H1 (cell line): ENCODE measurements around the gene FDXACB1. TPM values are rescaled to one million over a fixed set of nuclear protein-coding genes. Genes with fewer than 3 reads are reported as not detected.

Experiments used
- CTCF ChIA-PET: fragments of 300-600 bp; sonication (Branson Sonifier 250); formaldehyde crosslinking; loops from one replicate; lab custom pipeline; 2021; ENCODE audit not compliant: partially characterized antibody; lab: Charles Lee
- POLR2A ChIA-PET: fragments of 300-600 bp; sonication (Branson Sonifier 250); formaldehyde crosslinking; loops from one replicate; lab custom pipeline; 2021; ENCODE audit warnings: inconsistent platforms; ENCODE audit not compliant: partially characterized antibody; lab: Charles Lee
- DNase-seq, 2 experiments: peaks; one replicate each; pipeline versions ENCODE4 v3.0.0 to v3.0.0-alpha.2; 2010 to 2022; ENCODE audit warnings: low spot score in 2 of 2, low read depth in 1 of 2, mixed read lengths in 1 of 2
- FAIRE-seq: peaks from 2 replicates; lab custom pipeline; 2011; peaks lifted over from hg19 to GRCh38; lab: Jason Lieb, UNC
- H2AFZ ChIP-seq: 2 replicates; pipeline ENCODE4 v1.8.1; 2012; ENCODE audit warnings: low read length, inconsistent platforms
- H2AK5ac ChIP-seq: 2 replicates; pipeline ENCODE4 v1.6.1; 2013; ENCODE audit warnings: low read depth, low read length
- H2BK120ac ChIP-seq: replicated peaks from 2 replicates; pipeline ENCODE3; 2013; ENCODE audit warnings: low read depth, low read length, inconsistent platforms
- H2BK12ac ChIP-seq: 2 replicates; pipeline ENCODE4 v1.6.1; 2013; ENCODE audit warnings: low read depth, low read length
- H2BK15ac ChIP-seq: 2 replicates; pipeline ENCODE4 v1.6.1; 2013; ENCODE audit warnings: low read length
- H2BK20ac ChIP-seq: 2 replicates; pipeline ENCODE4 v1.6.1; 2013; ENCODE audit warnings: low read length
- H2BK5ac ChIP-seq: 2 replicates; pipeline ENCODE4 v1.6.1; 2013; ENCODE audit warnings: low read depth, low read length
- H3K14ac ChIP-seq: 2 replicates; pipeline ENCODE4 v1.6.1; 2013; ENCODE audit warnings: inconsistent platforms; ENCODE audit not compliant: insufficient read length
- H3K18ac ChIP-seq: 2 replicates; pipeline ENCODE4 v1.6.1; 2013; ENCODE audit warnings: low read length; ENCODE audit errors: extremely low read depth
- H3K23ac ChIP-seq: 2 replicates; pipeline ENCODE4 v1.6.1; 2013; ENCODE audit warnings: inconsistent platforms; ENCODE audit not compliant: insufficient read length
- H3K23me2 ChIP-seq: 2 replicates; pipeline ENCODE4 v1.6.1; 2013; ENCODE audit warnings: low read depth, low read length
- H3K27ac ChIP-seq: 2 replicates; pipeline ENCODE4 v1.6.1; 2011; ENCODE audit warnings: low read depth, low read length, inconsistent platforms
- H3K27me3 ChIP-seq, 4 experiments: replicated peaks in 1 of 4; 1 replicate in 1 of 4; 2 replicates in 3 of 4; pipeline versions ENCODE4 v1.6.1 to v1.8.1; 2011 to 2013; ENCODE audit warnings: low read length in 3 of 4, mild to moderate bottlenecking in 3 of 4, inconsistent platforms in 2 of 4, mixed read lengths in 2 of 4, moderate library complexity in 1 of 4; ENCODE audit not compliant: control insufficient read depth in 3 of 4, insufficient read depth in 3 of 4; ENCODE audit errors: extremely low read depth in 1 of 4
- H3K36me3 ChIP-seq, 4 experiments: 2 replicates each; pipeline versions ENCODE4 v1.6.1 to v1.8.1; 2011 to 2013; ENCODE audit warnings: mild to moderate bottlenecking in 4 of 4, low read length in 3 of 4, moderate library complexity in 2 of 4, control low read depth in 1 of 4, inconsistent platforms in 1 of 4; ENCODE audit not compliant: insufficient read depth in 4 of 4, control insufficient read depth in 2 of 4
- H3K4ac ChIP-seq: replicated peaks from 2 replicates; pipeline ENCODE3; 2013; ENCODE audit warnings: low read length, low read depth, mixed read lengths, inconsistent platforms; ENCODE audit not compliant: insufficient read length
- H3K4me1 ChIP-seq, 4 experiments: replicated peaks in 1 of 4; 1 replicate in 1 of 4; 2 replicates in 3 of 4; pipeline versions ENCODE4 v1.6.1 to v1.8.1; 2011 to 2013; ENCODE audit warnings: low read length in 3 of 4, inconsistent platforms in 2 of 4, mixed read lengths in 1 of 4; ENCODE audit not compliant: insufficient read depth in 4 of 4, control insufficient read depth in 3 of 4
- H3K4me2 ChIP-seq, 2 experiments: 2 replicates each; pipeline versions ENCODE4 v1.6.1 to v1.8.1; 2011 to 2013; ENCODE audit warnings: low read depth in 2 of 2, low read length in 2 of 2, control low read depth in 1 of 2, inconsistent platforms in 1 of 2, mild to moderate bottlenecking in 1 of 2; ENCODE audit not compliant: insufficient read depth in 1 of 2
- H3K4me3 ChIP-seq, 4 experiments: fragments of 200-600, 300-600 bp in 1 of 4; sonication (generic), shearing (Covaris generic), sonication (Bioruptor Twin) in 1 of 4; 2 replicates each; pipeline versions ENCODE4 v1.5.1 to v1.8.1; 2011 to 2016; ENCODE audit warnings: low read length in 4 of 4, low read depth in 3 of 4, control low read depth in 2 of 4, inconsistent platforms in 2 of 4, mild to moderate bottlenecking in 2 of 4, mixed read lengths in 1 of 4, moderate library complexity in 1 of 4; ENCODE audit not compliant: insufficient read depth in 2 of 4; ENCODE audit errors: extremely low read depth in 1 of 4
- H3K56ac ChIP-seq: replicated peaks from 2 replicates; pipeline ENCODE3; 2013; ENCODE audit warnings: low read depth, mild to moderate bottlenecking, mixed read lengths, low read length, inconsistent platforms; ENCODE audit not compliant: insufficient read length
- H3K79me1 ChIP-seq: 2 replicates; pipeline ENCODE4 v1.6.1; 2013; ENCODE audit warnings: low read depth, low read length, control low read depth
- H3K79me2 ChIP-seq, 2 experiments: 2 replicates each; pipeline versions ENCODE4 v1.6.1 to v1.8.1; 2012 to 2013; ENCODE audit warnings: low read length in 2 of 2, mild to moderate bottlenecking in 2 of 2, inconsistent platforms in 1 of 2; ENCODE audit not compliant: insufficient read depth in 2 of 2, control insufficient read depth in 1 of 2
- H3K9ac ChIP-seq, 4 experiments: replicated peaks in 1 of 4; 1 replicate in 1 of 4; 2 replicates in 3 of 4; pipeline versions ENCODE4 v1.6.1 to v1.8.1; 2011 to 2013; ENCODE audit warnings: low read depth in 3 of 4, low read length in 3 of 4, control low read depth in 2 of 4, mild to moderate bottlenecking in 2 of 4, moderate library complexity in 2 of 4, inconsistent platforms in 1 of 4; ENCODE audit errors: extremely low read depth in 1 of 4
- H3K9me3 ChIP-seq, 2 experiments: 2 replicates each; pipeline versions ENCODE4 v1.6.1 to v1.8.1; 2012 to 2013; ENCODE audit warnings: mild to moderate bottlenecking in 2 of 2, moderate library complexity in 2 of 2, control low read depth in 1 of 2, inconsistent platforms in 1 of 2, low read depth in 1 of 2, low read length in 1 of 2, mixed read lengths in 1 of 2; ENCODE audit not compliant: insufficient read depth in 2 of 2
- H4K20me1 ChIP-seq, 2 experiments: replicated peaks in 1 of 2; 2 replicates each; pipeline versions ENCODE3 to v1.8.1; 2011 to 2013; ENCODE audit warnings: inconsistent platforms in 2 of 2, low read length in 2 of 2, mild to moderate bottlenecking in 1 of 2; ENCODE audit not compliant: insufficient read depth in 2 of 2, control insufficient read depth in 1 of 2
- H4K5ac ChIP-seq: 2 replicates; pipeline ENCODE4 v1.6.1; 2013; ENCODE audit warnings: low read length, low read depth, mixed read lengths, inconsistent platforms; ENCODE audit not compliant: insufficient read length
- H4K8ac ChIP-seq: 2 replicates; pipeline ENCODE4 v1.8.0; 2013; ENCODE audit warnings: mild to moderate bottlenecking, moderate library complexity, low read length, inconsistent platforms; ENCODE audit not compliant: insufficient read depth; ENCODE audit errors: extremely low read depth
- H4K91ac ChIP-seq: replicated peaks from 2 replicates; pipeline ENCODE3; 2013; ENCODE audit warnings: low read length, mixed read lengths, inconsistent platforms; ENCODE audit not compliant: insufficient read length
- RAD21 ChIP-seq, 2 experiments: IDR thresholded peaks in 1 of 2; conservative IDR thresholded peaks in 1 of 2; 2 replicates each; pipeline ENCODE4 v1.6.1; 2011; ENCODE audit warnings: low read depth in 2 of 2, low read length in 2 of 2, improper control_type of control experiment in 1 of 2, inconsistent platforms in 1 of 2, mild to moderate bottlenecking in 1 of 2, moderate library complexity in 1 of 2
- TBP ChIP-seq: IDR thresholded peaks from 2 replicates; pipeline ENCODE4 v1.6.1; 2011; ENCODE audit warnings: low read depth, low read length, improper control_type of control experiment
- WGBS, 2 experiments: shearing (Covaris generic) in 1 of 2; methylation state at CpG; one replicate each; pipeline versions ENCODE4 v1.1.6 to v1.1.7; 2013 to 2015; ENCODE audit warnings: low lambda C conversion rate in 2 of 2, mixed read lengths in 2 of 2, inconsistent platforms in 1 of 2, low coverage in 1 of 2, missing lambda C conversion rate in 1 of 2; ENCODE audit not compliant: insufficient replicate concordance in 2 of 2, insufficient coverage in 1 of 2, insufficient read length in 1 of 2; ENCODE audit errors: extremely low coverage in 1 of 2, missing lambda C conversion rate in 1 of 2; 5-methylcytosine and 5-hydroxymethylcytosine counted together
- polyA plus RNA-seq, 7 experiments: library from polyadenylated mRNA; depleted of rRNA in 3 of 7; stranded (reverse) in 5 of 7; unstranded in 2 of 7; fragments of >200 nt in 5 of 7; fragments of 200-250 nt in 2 of 7; gene quantifications; 1 replicate in 5 of 7; 2 replicates in 1 of 7; 4 replicates in 1 of 7; pipeline versions ENCODE4 v1.2.1 to v1.2.3, GENCODE V29; 2011 to 2013; ENCODE audit warnings: missing spikeins in 2 of 7, mixed read lengths in 2 of 7
- total RNA-seq: library from RNA; stranded (reverse); fragmentation: NEBNext Ultra II Directional; extraction: Animal tissue kit (Norgen Biotek cat#: 25700); gene quantifications from 2 replicates; pipeline ENCODE4 v1.2.1, GENCODE V29; 2021
- TF ChIP-seq, protein P1 (sequence below), 3 experiments: IDR thresholded peaks; 1 replicate in 2 of 3; 2 replicates in 1 of 3; pipeline versions ENCODE4 v1.5.1 to v1.6.1; 2011; ENCODE audit warnings: low read length in 3 of 3, mild to moderate bottlenecking in 3 of 3, inconsistent platforms in 2 of 3, low read depth in 1 of 3, moderate library complexity in 1 of 3; ENCODE audit not compliant: insufficient read depth in 1 of 3; ENCODE audit errors: control extremely low read depth in 1 of 3

Gene FDXACB1
- total and polyA plus RNA-seq, 2 of the 8 experiments (the other 6 are each of a cell fraction or from before 2014, with no cell fraction given): 1.4 to 2.3 TPM

DNA sequence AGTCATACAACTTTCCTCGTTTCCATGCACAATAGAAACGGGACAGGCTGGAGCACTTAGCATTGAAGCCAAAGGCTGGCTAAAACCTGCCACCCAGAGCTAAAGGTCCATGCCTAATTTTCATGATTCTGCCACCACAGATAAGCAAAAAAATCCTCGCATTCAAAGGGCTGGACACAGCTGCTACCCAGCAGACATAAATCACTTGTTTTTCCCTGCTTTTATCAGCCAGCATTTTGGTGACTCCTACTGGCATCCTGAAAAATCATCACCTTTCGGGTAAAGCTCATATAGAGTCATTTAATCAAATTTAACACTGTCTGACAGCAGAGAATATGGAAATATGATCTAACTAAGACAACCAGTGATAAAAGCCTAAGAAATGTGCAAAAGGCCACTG is 45.4 kb downstream of the FDXACB1 start:
- Histone ChIP-seq H3K4me1 (no peaks in the 10 kb centered on the region), H3K79me2 (no peaks in the 10 kb centered on the region), H3K56ac (no peak overlapping the region), H3K4ac (no peak overlapping the region), H3K27me3 (no peaks in the 10 kb centered on the region), H3K9ac (no peak overlapping the region), H3K4me2 (no peak overlapping the region), H4K91ac (no peak overlapping the region), H3K79me1 (no peaks in the 10 kb centered on the region), H3K23ac (no peak overlapping the region), H3K27ac (no peak overlapping the region), H3K23me2 (no peaks in the 10 kb centered on the region), H3K36me3 (no peaks in the 10 kb centered on the region; a peak in 2 of 8 replicates), H2BK15ac (no peak overlapping the region), H3K14ac (no peak overlapping the region), H3K9me3 (no peaks in the 10 kb centered on the region), H2BK12ac (no peak overlapping the region), H2AFZ (no peak overlapping the region), H2BK5ac (no peak overlapping the region), H3K18ac (no peak overlapping the region), H2BK120ac (no peak overlapping the region), H4K20me1 (no peaks in the 10 kb centered on the region), H2AK5ac (no peak overlapping the region), H3K4me3 (no peak overlapping the region)
- POLR2A ChIA-PET: no interaction called here
- no peak for DNase-seq
- CTCF ChIA-PET: interaction anchor here (0.6 to 3.8 kb wide), 28 partner anchors 8 to 298 kb away, joined by 3 to 24 read pairs (median 4); partner anchors contain the start of gene PPP2R1B
- TF ChIP-seq RAD21 (IDR thresholded peaks at IDR 0.05 in 1 of 2, conservative IDR thresholded peaks at IDR 0.05 in 1 of 2; ENCODE audit: low read depth in 2 of 2, low read length in 2 of 2) (peak; percentile 61 to 64), TBP (no peak)
- TF ChIP-seq, protein P1, sequence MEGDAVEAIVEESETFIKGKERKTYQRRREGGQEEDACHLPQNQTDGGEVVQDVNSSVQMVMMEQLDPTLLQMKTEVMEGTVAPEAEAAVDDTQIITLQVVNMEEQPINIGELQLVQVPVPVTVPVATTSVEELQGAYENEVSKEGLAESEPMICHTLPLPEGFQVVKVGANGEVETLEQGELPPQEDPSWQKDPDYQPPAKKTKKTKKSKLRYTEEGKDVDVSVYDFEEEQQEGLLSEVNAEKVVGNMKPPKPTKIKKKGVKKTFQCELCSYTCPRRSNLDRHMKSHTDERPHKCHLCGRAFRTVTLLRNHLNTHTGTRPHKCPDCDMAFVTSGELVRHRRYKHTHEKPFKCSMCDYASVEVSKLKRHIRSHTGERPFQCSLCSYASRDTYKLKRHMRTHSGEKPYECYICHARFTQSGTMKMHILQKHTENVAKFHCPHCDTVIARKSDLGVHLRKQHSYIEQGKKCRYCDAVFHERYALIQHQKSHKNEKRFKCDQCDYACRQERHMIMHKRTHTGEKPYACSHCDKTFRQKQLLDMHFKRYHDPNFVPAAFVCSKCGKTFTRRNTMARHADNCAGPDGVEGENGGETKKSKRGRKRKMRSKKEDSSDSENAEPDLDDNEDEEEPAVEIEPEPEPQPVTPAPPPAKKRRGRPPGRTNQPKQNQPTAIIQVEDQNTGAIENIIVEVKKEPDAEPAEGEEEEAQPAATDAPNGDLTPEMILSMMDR (IDR thresholded peaks at IDR 0.05; ENCODE audit: control extremely low read depth in 1 of 3, insufficient read depth in 1 of 3, low read depth in 1 of 3, low read length in 3 of 3): peak in 2 of 3 experiments; percentile 14 to 40; a peak in 2 of 4 replicates
- TF ChIP-seq, all 59 proteins: peak for 2
- 95% methylated on average over 4 of the region's 4 CpGs; no CpG with 5 or more reads in 1 of the 2 experiments for WGBS, 2 experiments
- no peak overlapping the region for H2BK20ac ChIP-seq
- FAIRE-seq: no peak
- no peak overlapping the region for H4K5ac ChIP-seq
- no peak overlapping the region for H4K8ac ChIP-seq
